Activated naive CD4-positive, alpha-beta T cell treated with Interleukin-2 at 50 U/mL for 16 hours (primary cell): ENCODE results near the gene CALM3.

Experiments used
- DNase-seq: peaks from one replicate; pipeline ENCODE4 v3.0.0-alpha.2; 2020

Gene CALM3

GRCh38 chr19:46639358-46640182, 38.4 kb downstream of the CALM3 start:
- DNase-seq = no peak

GRCh38 chr19:46640656-46641055, 39.5 kb downstream of the CALM3 start:
- DNase-seq = no peak

DNA sequence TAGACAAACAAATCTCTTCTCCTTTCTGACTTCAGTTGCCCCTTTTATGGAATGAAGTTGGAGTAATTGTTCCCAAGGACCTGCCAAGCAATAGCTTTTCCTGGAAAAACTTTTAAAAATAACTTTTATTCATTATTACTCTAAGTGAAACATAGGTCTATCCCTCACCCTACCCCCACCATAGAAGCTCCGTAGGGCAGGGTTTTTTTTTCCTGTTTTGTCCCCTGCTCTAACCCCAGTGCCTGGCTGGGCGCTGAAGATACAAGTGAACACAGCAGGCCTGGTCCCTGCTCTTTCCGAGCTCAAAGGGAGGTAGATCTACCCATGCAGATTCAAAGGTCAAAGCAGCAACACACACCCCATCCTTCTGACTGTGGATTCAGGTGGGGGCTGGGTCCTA, 43.6 kb downstream of the CALM3 start:
- DNase-seq = no peak

- DNase-seq = no peak
Observed at GRCh38 chr19:46646402-46646801, 45.3 kb downstream of the CALM3 start.

DNA sequence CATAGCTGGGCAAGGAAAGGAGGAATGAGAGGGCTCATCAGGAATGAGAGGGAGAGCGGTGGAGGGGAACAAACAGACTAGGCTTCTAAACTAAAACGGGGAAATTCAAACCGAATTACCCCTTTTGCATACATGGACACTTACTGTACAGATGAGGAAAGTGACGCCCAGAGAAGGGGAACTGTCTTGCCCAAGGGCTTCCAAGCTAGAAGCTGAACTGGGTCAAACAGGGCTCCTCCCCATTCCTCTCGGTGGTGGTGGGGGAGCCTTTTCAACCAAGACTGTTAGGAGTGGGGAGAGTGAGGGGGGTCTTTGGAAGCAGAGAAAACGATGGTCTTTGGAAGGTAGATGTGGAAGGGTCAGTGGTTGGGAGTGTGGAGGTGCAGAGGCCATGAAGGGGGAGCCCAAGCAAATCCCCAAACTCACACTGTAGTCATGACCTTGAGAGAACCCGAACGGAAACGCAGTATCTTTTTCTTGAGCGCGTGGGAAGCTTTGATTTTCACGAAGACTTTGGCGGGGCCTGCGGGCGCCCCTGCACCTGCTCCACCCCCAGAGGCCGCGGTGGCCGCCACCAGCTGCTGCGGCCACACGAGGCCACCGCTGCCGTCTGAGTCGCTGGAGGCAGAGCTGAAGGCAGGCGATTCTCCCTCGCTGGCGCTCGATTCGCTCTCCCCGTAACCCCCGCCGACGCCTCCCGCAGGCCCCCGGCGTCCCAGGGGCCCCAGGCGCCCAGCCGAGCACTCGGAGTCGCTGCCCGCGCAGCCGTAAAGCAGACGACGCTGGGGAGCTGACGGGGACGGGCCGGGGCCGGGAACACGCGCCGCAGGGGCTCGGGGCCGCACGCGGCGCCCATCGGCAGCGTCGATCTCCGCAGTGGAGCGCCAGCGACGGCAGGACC, 47.2 kb downstream of the CALM3 start:
- DNase-seq = no peak

GRCh38 chr19:46648961-46649960, 48.1 kb downstream of the CALM3 start:
- no peak for DNase-seq

DNA sequence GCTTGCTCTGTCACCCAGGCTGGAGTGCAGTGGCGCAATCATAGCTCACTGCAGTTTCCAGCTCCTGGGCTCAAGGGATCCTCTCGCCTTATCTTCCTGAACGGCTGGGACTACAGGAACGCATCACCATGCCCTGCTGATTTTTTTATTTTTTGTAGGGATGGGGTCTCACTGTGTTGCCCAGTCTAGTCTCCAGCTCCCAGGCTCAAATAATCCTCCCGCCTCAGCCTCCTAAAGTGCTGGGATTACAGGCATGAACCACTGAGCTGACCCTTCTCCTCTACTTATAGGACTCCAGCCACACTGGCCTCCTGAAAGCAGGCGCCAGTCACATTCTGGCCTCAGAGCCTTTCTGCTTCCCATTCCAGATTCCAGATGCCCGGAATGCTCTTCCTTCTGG, 49.3 kb downstream of the CALM3 start:
- DNase-seq = no peak

GRCh38 chr19:46654621-46655152, 53.6 kb downstream of the CALM3 start:
- no peak for DNase-seq

- no peak for DNase-seq
Observed at GRCh38 chr19:46656541-46656940, 55.4 kb downstream of the CALM3 start.

DNA sequence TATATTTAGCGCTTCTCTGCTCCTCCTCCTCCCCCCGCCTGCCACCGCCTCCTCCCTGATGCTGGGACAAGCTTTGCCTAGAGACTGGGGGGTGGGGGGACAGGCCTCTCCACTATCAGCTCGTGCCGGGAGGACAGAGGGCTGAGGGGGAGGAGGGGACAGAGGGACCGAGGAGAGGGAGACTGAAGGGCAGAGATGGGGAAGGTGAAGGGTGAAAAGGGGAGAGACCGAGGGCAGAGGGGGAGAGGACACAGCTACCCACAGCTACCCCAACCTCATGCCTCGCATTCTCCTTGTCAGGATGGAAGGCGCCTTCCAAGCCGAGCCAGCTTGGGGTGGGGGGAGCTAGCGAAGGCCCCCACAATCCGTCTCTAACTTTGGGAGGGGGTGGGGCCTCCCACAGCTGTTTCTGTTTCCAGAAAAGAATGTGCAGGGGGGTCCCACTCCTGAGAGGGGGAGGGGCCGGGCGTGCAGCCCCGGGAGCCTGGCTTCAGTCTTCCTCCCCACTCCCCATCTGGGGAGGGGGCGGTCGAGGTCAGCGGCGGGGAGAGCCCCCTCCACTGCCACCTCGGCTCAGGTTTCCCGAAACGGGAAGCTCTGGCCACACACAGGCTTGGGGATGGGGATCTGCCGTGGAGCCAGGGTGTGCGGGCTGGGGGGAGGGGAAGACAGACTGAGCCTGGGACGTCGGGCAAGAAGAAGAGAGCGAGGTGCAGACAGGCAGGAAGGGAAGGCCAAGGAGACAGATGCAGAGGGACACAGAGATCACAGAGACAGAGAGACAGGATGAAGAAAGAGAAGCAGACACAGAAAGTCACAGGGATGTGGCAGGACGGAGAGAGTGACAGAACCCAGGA, 58.2 kb downstream of the CALM3 start:
- DNase-seq = no peak

GRCh38 chr19:46660008-46660517, 58.9 kb downstream of the CALM3 start:
- no peak for DNase-seq
